Natural killer cell (primary cell): Measurements from ENCODE around the gene INPP5A. TPM values are rescaled to one million over a fixed set of nuclear protein-coding genes. Genes with fewer than 3 reads are reported as not detected.

Experiments
- ATAC-seq, 3 donors: fragments of 150-1000 bp in 2 of 3; fragments of 200-7000 bp in 1 of 3; cut with Tn5 transposase; 1 replicate in 1 of 3; 2 replicates in 2 of 3; pipeline ENCODE4 v1.10.0; 2021; ENCODE audit warnings: mild to moderate bottlenecking in 2 of 3, moderate library complexity in 2 of 3
- DNase-seq, 2 donors: peaks; one replicate each; pipeline versions ENCODE4 v3.0.0 to v3.0.0-alpha.2; 2013 to 2021; ENCODE audit warnings: mixed read lengths in 1 of 2
- H3K27ac ChIP-seq: one replicate; pipeline ENCODE4 v1.5.1; 2013; ENCODE audit warnings: mild to moderate bottlenecking, low read length
- H3K27me3 ChIP-seq: one replicate; pipeline ENCODE4 v1.6.1; 2013; ENCODE audit warnings: low read length; ENCODE audit not compliant: control insufficient read depth, insufficient read depth
- H3K36me3 ChIP-seq: one replicate; pipeline ENCODE4 v1.6.1; 2013; ENCODE audit warnings: low read length; ENCODE audit not compliant: control insufficient read depth, insufficient read depth
- H3K4me1 ChIP-seq: one replicate; pipeline ENCODE4 v1.6.1; 2013; ENCODE audit warnings: low read length; ENCODE audit not compliant: control insufficient read depth, insufficient read depth
- H3K4me3 ChIP-seq: one replicate; pipeline ENCODE4 v1.5.1; 2013; ENCODE audit warnings: low read length
- H3K9me3 ChIP-seq: one replicate; pipeline ENCODE4 v1.6.1; 2013; ENCODE audit warnings: low read length; ENCODE audit not compliant: control insufficient read depth, insufficient read depth
- H3K27ac Mint-ChIP-seq, 2 donors: one replicate each; pipeline ENCODE4 v1.8.0; 2022; ENCODE audit warnings: mild to moderate bottlenecking in 2 of 2, mixed read lengths in 2 of 2, moderate library complexity in 1 of 2
- H3K27me3 Mint-ChIP-seq, 2 donors: one replicate each; pipeline ENCODE4 v1.8.0; 2022; ENCODE audit warnings: low read depth in 2 of 2, mixed read lengths in 2 of 2
- H3K36me3 Mint-ChIP-seq: one replicate; pipeline ENCODE4 v1.8.0; 2022; ENCODE audit warnings: mixed read lengths
- H3K4me1 Mint-ChIP-seq, 2 donors: one replicate each; pipeline ENCODE4 v1.8.0; 2022; ENCODE audit warnings: mixed read lengths in 2 of 2
- H3K4me3 Mint-ChIP-seq: one replicate; pipeline ENCODE4 v1.8.0; 2022; ENCODE audit warnings: mild to moderate bottlenecking, moderate library complexity, mixed read lengths
- H3K9me3 Mint-ChIP-seq, 2 donors: one replicate each; pipeline ENCODE4 v1.8.0; 2022; ENCODE audit warnings: mixed read lengths in 2 of 2
- CTCF ChIP-seq: fragments of 200-600 bp; IDR thresholded peaks from one replicate; pipeline ENCODE4 v1.8.0; 2022; ENCODE audit warnings: antibody characterized with exemption
- WGBS: methylation state at CpG from one replicate; pipeline ENCODE4 v1.1.7; 2013; ENCODE audit warnings: missing lambda C conversion rate; ENCODE audit not compliant: insufficient coverage; 5-methylcytosine and 5-hydroxymethylcytosine counted together
- intact Hi-C: fragments of 100-400 bp; cut with micrococcal nuclease; formaldehyde crosslinking; loops from one replicate; pipeline ENCODE4 v1.14.2; 2022
- total RNA-seq, 4 donors: library from RNA; stranded (reverse); fragments of 120-200 nt in 1 of 4; gene quantifications; one replicate each; pipeline versions ENCODE4 v1.2.3 to v1.2.4, GENCODE V29; 2013 to 2022

The INPP5A gene
- total RNA-seq: 10 to 100 TPM; 12.6 to 38.6 (median 18.6) TPM
- total RNA-seq (2013): 10.5 TPM

- ATAC-seq: no peak
- Histone ChIP-seq H3K4me3 (peak within 1 kb of the TSS; percentile 46), H3K4me1 (peaks cover 31% of the 10 kb centered on the region), H3K36me3 (no peaks in the 10 kb centered on the region), H3K27me3 (no peaks in the 10 kb centered on the region), H3K27ac (peak within 1 kb of the TSS; percentile 23), H3K9me3 (no peaks in the 10 kb centered on the region)
- Mint-ChIP-seq H3K36me3 (no peaks in the 10 kb centered on the region), H3K4me3 (peak within 1 kb of the TSS; percentile 88), H3K27ac (peak within 1 kb of the TSS; percentile 67 to 87), H3K4me1 (peaks cover 27 to 44% of the 10 kb centered on the region in 2 donors), H3K27me3 (no peaks in the 10 kb centered on the region), H3K9me3 (no peaks in the 10 kb centered on the region)
- intact Hi-C loops: loop anchor here (1.0 to 5.0 kb wide), 5 partner anchors 35 to 230 kb away; partner anchors contain the start of genes PWWP2B and STK32C
- no peak for TF ChIP-seq CTCF
- DNase-seq: no peak
- WGBS: under 1% methylated on average over 50 of the region's 50 CpGs
Observed at GRCh38 chr10:132537684-132538001, at the start of gene INPP5A. Gene INPP5A, plus strand, starts transcription at chr10:132537787. Its CDS starts 310 bp downstream, at chr10:132538097.

GRCh38 chr10:132488231-132488821 is 49.3 kb upstream of the INPP5A start:
- Mint-ChIP-seq H3K4me3 (no peak overlapping the region), H3K4me1 (peaks cover 0 to 5% of the 10 kb centered on the region in 2 donors), H3K27me3 (peaks cover 0 to 4% of the 10 kb centered on the region in 2 donors), H3K9me3 (no peaks in the 10 kb centered on the region), H3K27ac (no peak overlapping the region), H3K36me3 (no peaks in the 10 kb centered on the region)
- Histone ChIP-seq H3K27ac (no peak overlapping the region), H3K4me1 (no peaks in the 10 kb centered on the region), H3K4me3 (no peak overlapping the region), H3K9me3 (no peaks in the 10 kb centered on the region), H3K36me3 (no peaks in the 10 kb centered on the region), H3K27me3 (no peaks in the 10 kb centered on the region)
- DNase-seq: no peak
- WGBS: 89% methylated on average over 16 of the region's 16 CpGs
- no peak for ATAC-seq
- TF ChIP-seq CTCF: no peak
- intact Hi-C loops: no loop called here

GRCh38 chr10:132489053-132489703 is 48.4 kb upstream of the INPP5A start:
- H3K4me1 ChIP-seq: no peaks in the 10 kb centered on the region
- no peaks in the 10 kb centered on the region for H3K9me3 ChIP-seq
- TF ChIP-seq CTCF: no peak
- peaks cover 0 to 5% of the 10 kb centered on the region in 2 donors for H3K4me1 Mint-ChIP-seq
- no peak overlapping the region for H3K27ac ChIP-seq
- intact Hi-C loops: no loop called here
- 90% methylated on average over 21 of the region's 21 CpGs for WGBS
- no peak overlapping the region for H3K4me3 Mint-ChIP-seq
- H3K9me3 Mint-ChIP-seq: no peaks in the 10 kb centered on the region
- H3K27me3 ChIP-seq: no peaks in the 10 kb centered on the region
- no peak for ATAC-seq
- no peaks in the 10 kb centered on the region for H3K36me3 ChIP-seq
- no peak overlapping the region for H3K27ac Mint-ChIP-seq
- DNase-seq: no peak
- no peak overlapping the region for H3K4me3 ChIP-seq
- peaks cover 0 to 4% of the 10 kb centered on the region in 2 donors for H3K27me3 Mint-ChIP-seq
- H3K36me3 Mint-ChIP-seq: no peaks in the 10 kb centered on the region
